HEK293 (cell line): ENCODE results near the gene PARS2.

Experiments
- BCL11A ChIP-seq: fragments of 450-650 bp; formaldehyde crosslinking; IDR thresholded peaks from 2 replicates; pipeline ENCODE4 v1.5.1; 2016; ENCODE audit warnings: low read depth, missing biosample characterization, missing genetic modification characterization
- EGR2 ChIP-seq: fragments of 450-650 bp; formaldehyde crosslinking; IDR thresholded peaks from 2 replicates; pipeline ENCODE4 v1.5.1; 2016; ENCODE audit warnings: low read depth, missing biosample characterization, missing genetic modification characterization
- KLF16 ChIP-seq: fragments of 450-650 bp; formaldehyde crosslinking; IDR thresholded peaks from 2 replicates; pipeline ENCODE4 v1.5.1; 2017; ENCODE audit warnings: missing biosample characterization, missing genetic modification characterization
- KLF9 ChIP-seq: fragments of 450-650 bp; formaldehyde crosslinking; IDR thresholded peaks from 2 replicates; pipeline ENCODE4 v1.5.1; 2016; ENCODE audit warnings: missing biosample characterization, missing genetic modification characterization, low read depth
- MYNN ChIP-seq: fragments of 450-650 bp; formaldehyde crosslinking; IDR thresholded peaks from 2 replicates; pipeline ENCODE4 v1.5.1; 2016; ENCODE audit warnings: missing biosample characterization, missing genetic modification characterization, borderline replicate concordance
- TCF7L2 ChIP-seq: IDR thresholded peaks from 2 replicates; pipeline ENCODE4 v1.6.1; 2011; ENCODE audit warnings: low read depth, mild to moderate bottlenecking, inconsistent platforms, low read length, moderate library complexity, borderline replicate concordance
- ZNF114 ChIP-seq: fragments of 450-650 bp; formaldehyde crosslinking; IDR thresholded peaks from 2 replicates; pipeline ENCODE4 v1.5.0; 2017; ENCODE audit warnings: missing biosample characterization, missing genetic modification characterization
- ZNF132 ChIP-seq: fragments of 450-650 bp; formaldehyde crosslinking; IDR thresholded peaks from 2 replicates; pipeline ENCODE4 v1.5.1; 2017; ENCODE audit warnings: missing biosample characterization, missing genetic modification characterization, borderline replicate concordance
- ZNF138 ChIP-seq: fragments of 450-650 bp; formaldehyde crosslinking; IDR thresholded peaks from 2 replicates; pipeline ENCODE4 v1.5.1; 2016; ENCODE audit warnings: missing biosample characterization, missing genetic modification characterization, borderline replicate concordance
- ZNF146 ChIP-seq: fragments of 450-650 bp; formaldehyde crosslinking; IDR thresholded peaks from 2 replicates; pipeline ENCODE4 v1.5.1; 2016; ENCODE audit warnings: missing biosample characterization, missing genetic modification characterization
- ZNF155 ChIP-seq: fragments of 450-650 bp; formaldehyde crosslinking; IDR thresholded peaks from 2 replicates; pipeline ENCODE4 v1.5.1; 2016; ENCODE audit warnings: missing biosample characterization, missing genetic modification characterization
- ZNF157 ChIP-seq: fragments of 450-650 bp; formaldehyde crosslinking; IDR thresholded peaks from 2 replicates; pipeline ENCODE4 v1.5.1; 2016; ENCODE audit warnings: missing biosample characterization, missing genetic modification characterization
- ZNF169 ChIP-seq: fragments of 450-650 bp; formaldehyde crosslinking; IDR thresholded peaks from 2 replicates; pipeline ENCODE4 v1.5.1; 2016; ENCODE audit warnings: missing biosample characterization, missing genetic modification characterization
- ZNF211 ChIP-seq: fragments of 450-650 bp; formaldehyde crosslinking; IDR thresholded peaks from 2 replicates; pipeline ENCODE4 v1.5.1; 2016; ENCODE audit warnings: low read depth, missing biosample characterization, missing genetic modification characterization
- ZNF221 ChIP-seq: fragments of 450-650 bp; formaldehyde crosslinking; IDR thresholded peaks from 2 replicates; pipeline ENCODE4 v1.5.1; 2017; ENCODE audit warnings: missing biosample characterization, missing genetic modification characterization, borderline replicate concordance
- ZNF24 ChIP-seq: fragments of 450-650 bp; formaldehyde crosslinking; IDR thresholded peaks from 2 replicates; pipeline ENCODE4 v1.5.1; 2016; ENCODE audit warnings: missing biosample characterization, missing genetic modification characterization
- ZNF311 ChIP-seq: fragments of 450-650 bp; formaldehyde crosslinking; IDR thresholded peaks from 2 replicates; pipeline ENCODE4 v1.5.1; 2017; ENCODE audit warnings: missing biosample characterization, missing genetic modification characterization, borderline replicate concordance
- ZNF324 ChIP-seq: fragments of 450-650 bp; formaldehyde crosslinking; IDR thresholded peaks from 2 replicates; pipeline ENCODE4 v1.5.1; 2016; ENCODE audit warnings: missing biosample characterization, missing genetic modification characterization
- ZNF433 ChIP-seq: fragments of 450-650 bp; formaldehyde crosslinking; IDR thresholded peaks from 2 replicates; pipeline ENCODE4 v1.5.1; 2016; ENCODE audit warnings: missing biosample characterization, missing genetic modification characterization, low read depth
- ZNF529 ChIP-seq: fragments of 450-650 bp; formaldehyde crosslinking; IDR thresholded peaks from 2 replicates; pipeline ENCODE4 v1.5.1; 2017; ENCODE audit warnings: missing genetic modification characterization, missing biosample characterization; ENCODE audit not compliant: insufficient replicate concordance
- ZNF530 ChIP-seq: fragments of 450-650 bp; formaldehyde crosslinking; IDR thresholded peaks from 2 replicates; pipeline ENCODE4 v1.5.1; 2016; ENCODE audit warnings: low read depth, missing biosample characterization, missing genetic modification characterization
- ZNF585B ChIP-seq: fragments of 450-650 bp; formaldehyde crosslinking; IDR thresholded peaks from 2 replicates; pipeline ENCODE4 v1.5.1; 2016; ENCODE audit warnings: missing biosample characterization, missing genetic modification characterization
- ZNF707 ChIP-seq: fragments of 450-650 bp; formaldehyde crosslinking; IDR thresholded peaks from 2 replicates; pipeline ENCODE4 v1.5.1; 2016; ENCODE audit warnings: missing biosample characterization, missing genetic modification characterization
- ZNF792 ChIP-seq: fragments of 450-650 bp; formaldehyde crosslinking; IDR thresholded peaks from 2 replicates; pipeline ENCODE4 v1.5.1; 2016; ENCODE audit warnings: missing biosample characterization, missing genetic modification characterization
- ZSCAN16 ChIP-seq: fragments of 450-650 bp; formaldehyde crosslinking; IDR thresholded peaks from 2 replicates; pipeline ENCODE4 v1.5.1; 2016; ENCODE audit warnings: missing biosample characterization, missing genetic modification characterization
- TF ChIP-seq, protein P1 (sequence below): fragments of 450-650 bp; formaldehyde crosslinking; optimal IDR thresholded peaks from 2 replicates; pipeline ENCODE3; 2016; ENCODE audit warnings: missing biosample characterization, mild to moderate bottlenecking, missing genetic modification characterization
- TF ChIP-seq, protein P2 (sequence below): fragments of 450-650 bp; formaldehyde crosslinking; IDR thresholded peaks from 2 replicates; pipeline ENCODE4 v1.5.1; 2016; ENCODE audit warnings: missing biosample characterization, missing genetic modification characterization
- TF ChIP-seq, protein P3 (sequence below): fragments of 450-650 bp; formaldehyde crosslinking; IDR thresholded peaks from 2 replicates; pipeline ENCODE4 v1.5.1; 2016; ENCODE audit warnings: missing biosample characterization, missing genetic modification characterization, low read depth
- TF ChIP-seq, protein P4 (sequence below): fragments of 450-650 bp; formaldehyde crosslinking; IDR thresholded peaks from 2 replicates; pipeline ENCODE4 v1.5.1; 2016; ENCODE audit warnings: missing biosample characterization, missing genetic modification characterization

The PARS2 gene

DNA sequence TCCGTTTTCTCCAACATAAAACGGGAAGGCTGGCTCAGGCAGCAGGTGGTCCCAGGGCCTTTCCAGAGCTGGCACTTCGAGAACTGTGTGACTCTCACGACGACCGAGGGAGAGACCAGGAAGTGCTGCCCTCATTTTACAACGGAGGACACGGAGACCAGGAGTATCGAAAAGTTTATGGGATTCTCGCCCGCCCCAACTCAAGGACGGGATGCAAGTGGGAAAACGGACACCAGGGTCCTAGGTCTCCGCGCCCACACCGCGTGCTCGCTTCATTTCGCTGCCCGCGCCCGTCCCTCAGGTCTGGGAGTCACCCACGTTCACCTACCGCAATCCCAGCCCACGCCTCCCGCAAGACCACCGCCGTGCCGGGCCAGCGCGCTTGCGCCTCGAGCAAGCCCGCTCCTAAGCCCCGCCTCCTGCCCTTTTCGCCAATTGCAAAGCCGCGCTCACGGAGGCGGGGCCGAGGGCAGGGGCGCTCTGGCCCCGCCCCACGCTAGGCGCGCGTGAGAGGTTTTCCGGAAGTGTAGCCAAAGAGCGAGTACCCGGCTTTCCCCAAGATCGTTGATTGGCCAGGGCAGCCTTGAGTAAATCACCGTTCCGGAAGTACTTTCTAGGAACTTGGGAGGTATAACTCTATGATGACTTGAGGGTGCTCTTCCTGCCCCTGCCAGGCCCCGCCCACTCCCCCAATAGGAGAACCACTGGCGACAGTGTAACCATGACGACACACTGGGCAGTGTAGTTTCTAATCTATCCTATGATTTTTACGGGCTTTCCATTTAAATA, at the start of gene PARS2 (continued):
- TF ChIP-seq ZNF169 (tag by site-specific recombination) (no peak), ZNF792 (tag by site-specific recombination) (no peak), ZNF138 (no peak), ZNF585B (no peak), ZSCAN16 (no peak), ZNF146 (tag by site-specific recombination) (no peak), ZNF114 (tag by site-specific recombination) (no peak), MYNN (tag by site-specific recombination) (no peak), ZNF211 (tag by site-specific recombination) (no peak), ZNF529 (tag by site-specific recombination) (no peak), ZNF221 (tag by site-specific recombination) (no peak), ZNF155 (tag by site-specific recombination) (no peak), ZNF324 (tag by site-specific recombination) (peak; percentile 25; the same call in 1 of the 2 replicates), TCF7L2 (no peak), ZNF530 (no peak), ZNF157 (tag by site-specific recombination) (no peak), ZNF707 (tag by site-specific recombination) (no peak), ZNF311 (tag by site-specific recombination) (no peak), BCL11A (tag by site-specific recombination) (no peak), ZNF433 (no peak), ZNF132 (tag by site-specific recombination) (no peak), ZNF24 (tag by site-specific recombination) (no peak), EGR2 (tag by site-specific recombination) (peak; percentile 97), KLF16 (tag by site-specific recombination) (no peak; the same call in 1 of the 2 replicates), KLF9 (tag by site-specific recombination) (no peak; the same call in 1 of the 2 replicates)
- TF ChIP-seq, protein P1, sequence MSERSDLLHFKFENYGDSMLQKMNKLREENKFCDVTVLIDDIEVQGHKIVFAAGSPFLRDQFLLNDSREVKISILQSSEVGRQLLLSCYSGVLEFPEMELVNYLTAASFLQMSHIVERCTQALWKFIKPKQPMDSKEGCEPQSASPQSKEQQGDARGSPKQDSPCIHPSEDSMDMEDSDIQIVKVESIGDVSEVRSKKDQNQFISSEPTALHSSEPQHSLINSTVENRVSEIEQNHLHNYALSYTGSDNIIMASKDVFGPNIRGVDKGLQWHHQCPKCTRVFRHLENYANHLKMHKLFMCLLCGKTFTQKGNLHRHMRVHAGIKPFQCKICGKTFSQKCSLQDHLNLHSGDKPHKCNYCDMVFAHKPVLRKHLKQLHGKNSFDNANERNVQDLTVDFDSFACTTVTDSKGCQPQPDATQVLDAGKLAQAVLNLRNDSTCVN (tag by site-specific recombination): peak; percentile 95
- TF ChIP-seq, protein P2, sequence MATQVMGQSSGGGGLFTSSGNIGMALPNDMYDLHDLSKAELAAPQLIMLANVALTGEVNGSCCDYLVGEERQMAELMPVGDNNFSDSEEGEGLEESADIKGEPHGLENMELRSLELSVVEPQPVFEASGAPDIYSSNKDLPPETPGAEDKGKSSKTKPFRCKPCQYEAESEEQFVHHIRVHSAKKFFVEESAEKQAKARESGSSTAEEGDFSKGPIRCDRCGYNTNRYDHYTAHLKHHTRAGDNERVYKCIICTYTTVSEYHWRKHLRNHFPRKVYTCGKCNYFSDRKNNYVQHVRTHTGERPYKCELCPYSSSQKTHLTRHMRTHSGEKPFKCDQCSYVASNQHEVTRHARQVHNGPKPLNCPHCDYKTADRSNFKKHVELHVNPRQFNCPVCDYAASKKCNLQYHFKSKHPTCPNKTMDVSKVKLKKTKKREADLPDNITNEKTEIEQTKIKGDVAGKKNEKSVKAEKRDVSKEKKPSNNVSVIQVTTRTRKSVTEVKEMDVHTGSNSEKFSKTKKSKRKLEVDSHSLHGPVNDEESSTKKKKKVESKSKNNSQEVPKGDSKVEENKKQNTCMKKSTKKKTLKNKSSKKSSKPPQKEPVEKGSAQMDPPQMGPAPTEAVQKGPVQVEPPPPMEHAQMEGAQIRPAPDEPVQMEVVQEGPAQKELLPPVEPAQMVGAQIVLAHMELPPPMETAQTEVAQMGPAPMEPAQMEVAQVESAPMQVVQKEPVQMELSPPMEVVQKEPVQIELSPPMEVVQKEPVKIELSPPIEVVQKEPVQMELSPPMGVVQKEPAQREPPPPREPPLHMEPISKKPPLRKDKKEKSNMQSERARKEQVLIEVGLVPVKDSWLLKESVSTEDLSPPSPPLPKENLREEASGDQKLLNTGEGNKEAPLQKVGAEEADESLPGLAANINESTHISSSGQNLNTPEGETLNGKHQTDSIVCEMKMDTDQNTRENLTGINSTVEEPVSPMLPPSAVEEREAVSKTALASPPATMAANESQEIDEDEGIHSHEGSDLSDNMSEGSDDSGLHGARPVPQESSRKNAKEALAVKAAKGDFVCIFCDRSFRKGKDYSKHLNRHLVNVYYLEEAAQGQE (tag by site-specific recombination): 0 out of 2 replicates have a peak, but pooled peaks have one; percentile 27
- TF ChIP-seq, protein P3, sequence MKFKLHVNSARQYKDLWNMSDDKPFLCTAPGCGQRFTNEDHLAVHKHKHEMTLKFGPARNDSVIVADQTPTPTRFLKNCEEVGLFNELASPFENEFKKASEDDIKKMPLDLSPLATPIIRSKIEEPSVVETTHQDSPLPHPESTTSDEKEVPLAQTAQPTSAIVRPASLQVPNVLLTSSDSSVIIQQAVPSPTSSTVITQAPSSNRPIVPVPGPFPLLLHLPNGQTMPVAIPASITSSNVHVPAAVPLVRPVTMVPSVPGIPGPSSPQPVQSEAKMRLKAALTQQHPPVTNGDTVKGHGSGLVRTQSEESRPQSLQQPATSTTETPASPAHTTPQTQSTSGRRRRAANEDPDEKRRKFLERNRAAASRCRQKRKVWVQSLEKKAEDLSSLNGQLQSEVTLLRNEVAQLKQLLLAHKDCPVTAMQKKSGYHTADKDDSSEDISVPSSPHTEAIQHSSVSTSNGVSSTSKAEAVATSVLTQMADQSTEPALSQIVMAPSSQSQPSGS: no peak; the same call in 1 of the 2 replicates
- TF ChIP-seq, protein P4, sequence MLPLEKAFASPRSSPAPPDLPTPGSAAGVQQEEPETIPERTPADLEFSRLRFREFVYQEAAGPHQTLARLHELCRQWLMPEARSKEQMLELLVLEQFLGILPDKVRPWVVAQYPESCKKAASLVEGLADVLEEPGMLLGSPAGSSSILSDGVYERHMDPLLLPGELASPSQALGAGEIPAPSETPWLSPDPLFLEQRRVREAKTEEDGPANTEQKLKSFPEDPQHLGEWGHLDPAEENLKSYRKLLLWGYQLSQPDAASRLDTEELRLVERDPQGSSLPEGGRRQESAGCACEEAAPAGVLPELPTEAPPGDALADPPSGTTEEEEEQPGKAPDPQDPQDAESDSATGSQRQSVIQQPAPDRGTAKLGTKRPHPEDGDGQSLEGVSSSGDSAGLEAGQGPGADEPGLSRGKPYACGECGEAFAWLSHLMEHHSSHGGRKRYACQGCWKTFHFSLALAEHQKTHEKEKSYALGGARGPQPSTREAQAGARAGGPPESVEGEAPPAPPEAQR: no peak
